ENCODE results near the gene BRD2. TPM values are rescaled to one million over a fixed set of nuclear protein-coding genes. Genes with fewer than 3 reads are reported as not detected.

BRD2 gene
- total and polyA plus RNA-seq, 2 donors (not counting 1 experiment from before 2014, with no cell fraction given), result 474 to 620 TPM

- ATAC-seq (ENCODE audit: low read depth) (no peak), DNase-seq (no peak)
- Histone ChIP-seq H3K9me3 (ENCODE audit: control extremely low read depth in 1 of 3, control insufficient read depth in 2 of 3, insufficient read depth in 1 of 3, low read length in 2 of 3) (no peaks in the 10 kb centered on the region), H2AFZ (ENCODE audit: insufficient read depth, low read depth, low read length, poor library complexity, severe bottlenecking) (no peak overlapping the region), H3K79me2 (ENCODE audit: control insufficient read depth, insufficient read depth, low read length) (peaks cover 2% of the 10 kb centered on the region), H3K27me3 (replicated peaks in 1 of 4; ENCODE audit: control extremely low read depth in 1 of 4, control insufficient read depth in 3 of 4, insufficient read depth in 4 of 4, low read length in 3 of 4) (no peaks in the 10 kb centered on the region), H3K27ac (ENCODE audit: low read length in 2 of 2) (no peak overlapping the region), H3K4me1 (ENCODE audit: control insufficient read depth in 2 of 2, insufficient read depth in 2 of 2, low read length in 2 of 2) (peaks cover 16 to 18% of the 10 kb centered on the region in 2 donors), H3K4me3 (ENCODE audit: control extremely low read depth in 1 of 5, extremely low read depth in 1 of 5, insufficient read depth in 1 of 5, low read depth in 2 of 5, low read length in 4 of 5) (no peak overlapping the region), H3K36me3 (replicated peaks in 1 of 2; ENCODE audit: control extremely low read depth in 1 of 2, control insufficient read depth in 1 of 2, extremely low read depth in 1 of 2, insufficient read depth in 2 of 2, low read length in 1 of 2) (peaks cover 0 to 21% of the 10 kb centered on the region in 2 experiments), H4K20me1 (ENCODE audit: control insufficient read depth, insufficient read depth, low read length, poor library complexity, severe bottlenecking) (no peaks in the 10 kb centered on the region), H3K4me2 (replicated peaks; ENCODE audit: low read depth, low read length, poor library complexity, severe bottlenecking) (no peak overlapping the region), H3K9ac (ENCODE audit: low read length) (no peak overlapping the region)
- Mint-ChIP-seq H3K27me3 (no peaks in the 10 kb centered on the region), H3K4me3 (no peak overlapping the region), H3K9me3 (ENCODE audit: insufficient read depth) (no peaks in the 10 kb centered on the region), H3K4me1 (peaks cover 30% of the 10 kb centered on the region), H3K27ac (peak overlapping the region; percentile 23)
- intact Hi-C loops (cut with micrococcal nuclease), result no loop called here
- WGBS (ENCODE audit: insufficient coverage), result 95% methylated on average over 3 of the region's 4 CpGs
- POLR2A ChIA-PET, result interaction anchor here (1.8 kb wide), 1 partner anchor 79 kb away, joined by 8 read pairs; no protein-coding TSS in a partner anchor
- CTCF ChIA-PET, result interaction anchor here (0.9 to 7.8 kb wide), 16 partner anchors 11 to 247 kb away, joined by 3 to 122 read pairs (median 6); no protein-coding TSS in a partner anchor
- no peak for TF ChIP-seq CTCF (IDR thresholded peaks at IDR 0.05)
- no peak for TF ChIP-seq EZH2 (IDR thresholded peaks at IDR 0.05; ENCODE audit: borderline replicate concordance, insufficient read depth, low read depth, low read length, poor library complexity, severe bottlenecking)
These were observed 33.3 kb downstream of the BRD2 start for GRCh38 chr6:33001685-33002084.

- CTCF ChIA-PET, result interaction anchor here (0.7 to 17.0 kb wide), 7 partner anchors 21 to 339 kb away, joined by 3 to 576 read pairs (median 3); partner anchors contain the start of genes HLA-DPA1, HLA-DPB1 and TAP2
- intact Hi-C loops (cut with micrococcal nuclease), result no loop called here
- Histone ChIP-seq H3K36me3 (replicated peaks in 1 of 2; ENCODE audit: control extremely low read depth in 1 of 2, control insufficient read depth in 1 of 2, extremely low read depth in 1 of 2, insufficient read depth in 2 of 2, low read length in 1 of 2) (peaks cover 0 to 39% of the 10 kb centered on the region in 2 experiments), H3K4me2 (replicated peaks; ENCODE audit: low read depth, low read length, poor library complexity, severe bottlenecking) (no peak overlapping the region), H4K20me1 (ENCODE audit: control insufficient read depth, insufficient read depth, low read length, poor library complexity, severe bottlenecking) (no peaks in the 10 kb centered on the region), H2AFZ (ENCODE audit: insufficient read depth, low read depth, low read length, poor library complexity, severe bottlenecking) (no peak overlapping the region), H3K27me3 (replicated peaks in 1 of 4; ENCODE audit: control extremely low read depth in 1 of 4, control insufficient read depth in 3 of 4, insufficient read depth in 4 of 4, low read length in 3 of 4) (no peaks in the 10 kb centered on the region), H3K79me2 (ENCODE audit: control insufficient read depth, insufficient read depth, low read length) (peaks cover 33% of the 10 kb centered on the region), H3K9ac (ENCODE audit: low read length) (no peak overlapping the region), H3K4me3 (ENCODE audit: control extremely low read depth in 1 of 5, extremely low read depth in 1 of 5, insufficient read depth in 1 of 5, low read depth in 2 of 5, low read length in 4 of 5) (no peak overlapping the region), H3K4me1 (ENCODE audit: control insufficient read depth in 2 of 2, insufficient read depth in 2 of 2, low read length in 2 of 2) (peaks cover 37 to 40% of the 10 kb centered on the region in 2 donors), H3K9me3 (ENCODE audit: control extremely low read depth in 1 of 3, control insufficient read depth in 2 of 3, insufficient read depth in 1 of 3, low read length in 2 of 3) (no peaks in the 10 kb centered on the region), H3K27ac (ENCODE audit: low read length in 2 of 2) (peak overlapping the region in 1 of 2 donors; percentile 51)
- no peaks in the 10 kb centered on the region for H3K27me3 Mint-ChIP-seq
- no peak for DNase-seq
- H3K4me3 Mint-ChIP-seq, result no peak overlapping the region
- no peak for ATAC-seq (ENCODE audit: low read depth)
- 91% methylated on average over 4 of the region's 6 CpGs for WGBS (ENCODE audit: insufficient coverage)
- H3K4me1 Mint-ChIP-seq, result peaks cover 56% of the 10 kb centered on the region
- POLR2A ChIA-PET, result no interaction called here
- TF ChIP-seq CTCF (IDR thresholded peaks at IDR 0.05) (no peak), EZH2 (IDR thresholded peaks at IDR 0.05; ENCODE audit: borderline replicate concordance, insufficient read depth, low read depth, low read length, poor library complexity, severe bottlenecking) (no peak)
- peak overlapping the region; percentile 62 for H3K27ac Mint-ChIP-seq
- H3K9me3 Mint-ChIP-seq (ENCODE audit: insufficient read depth), result no peaks in the 10 kb centered on the region
These were observed 36.5 kb downstream of the BRD2 start for GRCh38 chr6:33004940-33005339.

Data from B cell (primary cell).